ENCODE results near the gene RPS18.

GRCh38 chr6:33250731-33251130 is 21.1 kb upstream of the RPS18 start:
- TF ChIP-seq CBX2 (IDR thresholded peaks at IDR 0.05; ENCODE audit: insufficient read depth, low read length, poor library complexity, severe bottlenecking) (no peak), KLF16 (IDR thresholded peaks at IDR 0.05) (no peak), TAF1 (IDR thresholded peaks at IDR 0.05; ENCODE audit: control insufficient read depth, extremely low read depth, insufficient read depth, low read length, severe bottlenecking) (no peak), MECOM (CRISPR knock-in tag; IDR thresholded peaks at IDR 0.05) (no peak), ATF3 (IDR thresholded peaks at IDR 0.05) (no peak), ATF3 (CRISPR knock-in tag; conservative IDR thresholded peaks at IDR 0.05) (no peak), CTCF (IDR thresholded peaks at IDR 0.05 in 2 of 3, conservative IDR thresholded peaks at IDR 0.05 in 1 of 3; ENCODE audit: insufficient read depth in 2 of 3, low read depth in 1 of 3, low read length in 3 of 3) (no peak), NR0B1 (IDR thresholded peaks at IDR 0.05; ENCODE audit: partially characterized antibody) (no peak), ZKSCAN3 (CRISPR knock-in tag; IDR thresholded peaks at IDR 0.05) (no peak), ATF2 (CRISPR knock-in tag; IDR thresholded peaks at IDR 0.05) (no peak), CBX8 (IDR thresholded peaks at IDR 0.05; ENCODE audit: borderline replicate concordance, extremely low read depth, low read depth, low read length, poor library complexity, severe bottlenecking) (no peak), RBM14 (IDR thresholded peaks at IDR 0.05; ENCODE audit: borderline replicate concordance, insufficient read depth, low read depth, low read length) (no peak), MLX (CRISPR knock-in tag; conservative IDR thresholded peaks at IDR 0.05) (no peak), ZNF133 (CRISPR knock-in tag; IDR thresholded peaks at IDR 0.05) (no peak), ELK1 (CRISPR knock-in tag; IDR thresholded peaks at IDR 0.05) (no peak)

Measured in K562 (cell line).